GM18861 (cell line): ENCODE data around the gene PTPRM.

Source experiments
- ATAC-seq: cut with Tn5 transposase; IDR thresholded peaks from one replicate; pipeline ENCODE4 v1.9.1; 2021; ENCODE audit not compliant: unreplicated experiment

Gene PTPRM

DNA sequence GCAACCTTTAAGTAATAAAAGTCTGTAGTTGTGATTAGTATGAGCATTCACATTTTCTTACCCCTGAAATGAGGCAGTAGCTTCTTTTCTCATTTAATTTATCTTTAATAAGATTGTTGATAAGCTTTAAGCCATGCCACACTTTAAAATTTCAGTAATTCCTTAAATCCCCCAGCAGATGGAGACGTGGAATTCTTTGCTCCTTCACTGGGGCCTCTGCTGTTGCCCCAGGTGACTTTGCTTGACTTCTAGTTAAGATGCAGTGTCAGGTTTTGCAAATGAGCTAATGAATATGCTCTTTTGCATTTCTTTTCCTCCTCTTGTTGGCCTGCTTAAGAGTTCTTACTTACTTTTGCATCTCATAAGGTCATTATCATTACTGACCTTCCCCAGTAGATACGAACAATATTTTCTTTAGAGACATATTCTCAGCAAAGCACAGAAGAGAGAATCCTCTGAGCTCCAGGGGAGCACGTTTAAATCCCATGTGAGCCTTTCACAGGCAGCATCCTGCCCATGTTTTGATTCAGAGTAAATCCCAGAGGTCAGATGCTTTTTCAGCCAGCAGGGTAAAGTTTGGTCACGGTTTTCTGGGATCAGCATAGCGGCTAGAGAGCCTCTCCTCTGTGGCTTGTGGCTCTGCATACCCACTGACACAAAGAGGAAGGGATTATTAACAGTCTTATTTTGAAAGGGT is 222.9 kb downstream of the PTPRM start:
- ATAC-seq = no peak

GRCh38 chr18:7793100-7793499 is 226.0 kb downstream of the PTPRM start:
- ATAC-seq = no peak

DNA sequence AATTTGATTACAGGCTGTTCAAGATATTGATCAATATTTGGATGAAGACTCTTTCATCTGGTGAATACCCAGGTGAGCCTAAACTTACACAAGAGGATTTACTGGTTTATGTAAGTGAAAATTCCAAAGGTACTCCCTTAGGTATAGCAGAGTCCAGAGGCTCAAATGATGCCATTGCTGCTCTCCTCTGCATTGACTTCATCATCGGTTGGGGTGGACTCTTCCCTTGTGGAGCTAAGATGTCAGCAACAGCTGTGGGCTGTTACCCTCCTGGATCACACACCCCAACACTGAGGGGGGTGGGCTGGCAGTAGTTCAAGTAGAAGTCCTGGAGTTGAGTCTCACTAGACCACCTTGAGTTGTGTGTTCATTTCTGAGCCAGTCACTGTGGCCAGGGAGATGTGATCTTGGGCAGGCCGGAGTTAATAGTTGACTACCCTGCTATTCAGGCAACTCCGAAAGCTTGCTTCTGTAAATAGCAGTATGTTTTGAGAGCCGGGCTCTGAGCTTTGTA is 236.9 kb downstream of the PTPRM start:
- no peak for ATAC-seq

GRCh38 chr18:7805096-7805495 is 238.0 kb downstream of the PTPRM start:
- no peak for ATAC-seq

DNA sequence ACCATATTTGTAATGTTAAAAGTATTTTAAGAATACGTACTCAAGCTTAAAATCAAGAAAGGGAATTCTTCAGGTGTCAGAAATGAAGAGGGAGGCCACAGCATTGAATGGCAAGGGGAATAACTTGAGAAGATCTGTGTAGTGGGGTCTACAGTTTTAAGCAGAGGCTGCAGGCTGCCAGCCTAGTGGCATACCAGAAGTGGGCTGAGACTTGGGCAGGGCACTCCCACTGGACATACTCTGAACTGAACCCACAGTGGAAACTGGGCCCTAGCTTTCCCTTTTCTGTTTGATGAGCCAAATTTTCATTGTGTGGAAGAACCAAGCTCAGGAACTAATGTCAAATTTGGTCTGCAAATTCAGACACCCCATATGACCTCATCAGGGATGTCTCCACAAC is 238.8 kb downstream of the PTPRM start:
- no peak for ATAC-seq

GRCh38 chr18:7807936-7808453 is 240.9 kb downstream of the PTPRM start:
- no peak for ATAC-seq

GRCh38 chr18:7808992-7809391 is 241.9 kb downstream of the PTPRM start:
- no peak for ATAC-seq

GRCh38 chr18:7809455-7809854 is 242.3 kb downstream of the PTPRM start:
- ATAC-seq = no peak

GRCh38 chr18:7809978-7810377 is 242.9 kb downstream of the PTPRM start:
- ATAC-seq = no peak

DNA sequence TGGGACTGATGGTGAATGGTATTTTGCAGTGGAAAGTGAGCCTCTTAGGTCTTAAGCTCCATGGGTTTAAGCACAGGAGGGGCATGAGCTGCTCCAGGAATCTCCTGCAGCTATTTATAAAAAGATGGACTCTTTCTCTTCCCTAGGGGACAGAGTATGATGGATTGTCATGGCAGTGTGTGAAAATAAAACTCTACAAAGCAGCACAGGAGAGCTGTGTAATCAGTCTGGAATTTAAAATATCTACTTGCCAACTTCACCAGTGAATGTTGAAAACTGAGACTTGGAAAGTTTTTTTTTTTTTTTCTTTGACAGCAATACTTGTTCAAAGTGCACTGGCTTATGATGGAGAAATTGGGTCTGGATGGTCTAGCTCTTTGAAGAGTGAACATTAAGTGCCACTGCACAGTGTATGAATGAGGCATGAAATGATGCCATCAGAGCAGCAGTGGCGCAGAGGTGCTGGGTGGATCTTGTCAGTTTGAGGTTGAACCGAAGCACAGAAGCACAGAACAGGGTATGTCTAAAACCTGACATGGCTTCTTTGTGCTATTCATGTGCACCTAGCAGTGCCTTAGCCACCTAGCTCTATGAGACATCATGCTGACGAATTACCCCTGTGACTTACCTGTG is 245.4 kb downstream of the PTPRM start:
- no peak for ATAC-seq

DNA sequence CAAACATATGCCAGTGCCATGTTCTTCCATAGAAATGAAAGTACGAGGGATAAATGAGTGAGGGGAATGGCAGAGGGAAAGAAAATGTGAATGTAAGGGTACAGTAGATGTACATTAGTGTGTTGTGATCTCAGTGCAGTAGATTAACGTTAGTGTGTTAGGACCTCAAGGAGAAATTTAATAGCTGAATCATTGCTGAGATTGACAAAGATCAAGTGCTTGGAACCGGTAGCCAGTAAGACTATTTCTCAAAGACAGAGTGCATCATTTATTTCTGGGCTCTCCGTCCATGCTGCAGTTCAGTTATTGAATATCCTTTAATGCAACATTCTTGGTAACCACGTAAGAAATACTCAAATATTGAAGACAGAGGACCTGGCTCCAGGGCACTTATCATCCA is 246.0 kb downstream of the PTPRM start:
- ATAC-seq = no peak

- ATAC-seq = no peak
Measured at GRCh38 chr18:7814754-7815315, 247.7 kb downstream of the PTPRM start.

GRCh38 chr18:7815787-7816186 is 248.7 kb downstream of the PTPRM start:
- ATAC-seq = no peak

- no peak for ATAC-seq
Measured at GRCh38 chr18:7817575-7818230, 250.6 kb downstream of the PTPRM start.

DNA sequence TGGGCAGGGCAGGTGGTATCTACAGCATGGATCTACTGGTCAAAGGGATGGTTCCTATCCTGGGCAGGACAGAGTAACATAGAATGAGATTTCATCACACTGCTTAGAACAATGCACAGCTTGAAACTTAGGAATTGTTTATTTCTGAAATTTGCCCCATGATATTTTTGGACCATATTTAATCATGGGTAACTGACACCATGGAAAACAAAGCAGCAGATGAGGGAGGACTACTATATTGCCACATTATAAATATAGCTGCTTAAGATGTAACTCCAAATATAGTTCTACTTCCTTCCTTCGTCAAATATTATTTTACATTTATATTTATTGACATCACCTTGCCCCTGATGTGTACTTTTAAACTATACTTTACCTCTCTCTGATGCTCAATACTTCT is 254.7 kb downstream of the PTPRM start:
- ATAC-seq = no peak

DNA sequence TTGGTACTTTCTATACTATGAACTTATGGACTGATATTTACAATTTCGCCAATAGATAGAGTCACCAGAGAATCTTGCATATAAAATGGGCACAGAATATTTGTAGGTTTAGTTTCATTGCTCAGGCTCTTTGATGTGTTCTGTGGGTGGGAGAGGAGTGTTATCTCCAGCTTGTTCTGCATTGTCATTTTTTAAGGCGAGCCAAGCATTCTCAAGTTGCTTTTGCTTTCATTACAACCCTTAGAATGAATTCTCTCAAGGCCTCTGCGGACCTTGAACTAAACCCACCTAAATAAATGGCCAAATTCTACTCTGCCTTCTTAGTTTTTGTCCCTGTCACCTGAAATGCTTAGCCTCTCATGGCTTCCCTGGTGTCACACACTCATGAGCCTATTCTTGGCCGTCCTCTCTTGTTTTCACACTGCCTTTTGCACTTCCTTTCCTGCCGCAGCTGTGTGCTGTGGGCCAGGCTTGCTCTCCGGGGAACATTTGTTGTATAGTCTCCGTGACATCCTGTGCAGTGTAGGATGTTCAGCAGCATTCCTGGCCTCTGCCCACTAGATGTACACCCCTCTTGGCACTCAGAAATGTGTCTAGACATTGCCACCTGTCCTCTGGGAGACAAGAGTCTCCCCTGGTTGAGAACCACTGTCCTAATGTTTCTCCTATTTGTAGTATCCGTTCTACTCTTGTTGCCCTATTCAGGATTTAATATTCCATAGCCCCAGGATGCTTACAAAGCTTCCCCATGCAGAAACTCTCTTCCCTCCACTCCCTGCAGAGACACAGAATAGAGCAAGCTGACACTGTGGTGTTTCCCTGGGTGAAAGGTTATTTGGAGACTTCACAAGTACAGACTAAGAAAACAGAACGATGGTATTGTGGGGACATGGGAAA is 255.6 kb downstream of the PTPRM start:
- ATAC-seq = no peak

GRCh38 chr18:7824970-7825369 is 257.9 kb downstream of the PTPRM start:
- no peak for ATAC-seq

DNA sequence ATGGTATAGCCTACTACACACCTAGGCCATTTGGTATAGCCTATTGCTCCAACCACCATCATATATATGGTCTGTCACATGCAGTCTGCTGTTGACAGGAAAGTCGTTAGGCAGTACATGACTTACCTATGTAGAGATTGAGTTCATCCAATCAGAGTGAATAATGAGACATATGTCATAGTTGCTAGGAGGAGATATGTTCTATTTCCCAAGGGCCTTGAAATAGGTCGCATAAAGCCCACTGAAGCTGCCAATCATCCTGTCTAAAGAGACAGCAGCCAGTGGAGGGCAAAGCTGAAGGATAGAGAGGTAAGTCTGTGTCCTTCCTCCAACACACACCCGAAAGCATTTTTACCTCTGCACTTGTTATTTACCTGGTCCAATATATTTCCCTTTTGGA is 263.4 kb downstream of the PTPRM start:
- no peak for ATAC-seq

GRCh38 chr18:7839548-7839947 is 272.4 kb downstream of the PTPRM start:
- no peak for ATAC-seq

DNA sequence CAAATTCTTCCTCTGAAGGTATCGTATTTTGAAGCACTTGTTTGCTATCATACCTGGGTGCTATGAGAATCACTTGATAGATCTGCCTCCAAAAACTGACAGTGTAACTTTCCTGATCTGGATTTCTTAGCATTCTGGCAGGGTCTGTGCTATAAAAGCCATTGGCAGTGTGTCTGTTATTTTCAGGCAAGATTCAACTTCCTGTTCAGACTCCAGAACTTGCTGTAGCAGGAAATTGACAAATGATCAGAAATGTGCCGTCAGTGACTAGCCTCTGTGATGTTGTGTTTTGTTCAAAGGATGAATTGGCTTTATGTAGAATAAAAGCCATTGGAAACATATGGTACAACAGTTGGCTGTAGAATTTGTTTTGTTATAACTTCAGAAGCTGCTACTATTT is 273.3 kb downstream of the PTPRM start:
- no peak for ATAC-seq

- no peak for ATAC-seq
Measured at GRCh38 chr18:7844017-7844416, 276.9 kb downstream of the PTPRM start.
